HCT116 (cell line): ENCODE data around the gene MS4A15.

Source experiments
- CTCF ChIP-seq, 3 experiments: fragments of 200-600 bp in 1 of 3; sonication (generic) in 1 of 3; IDR thresholded peaks in 2 of 3; conservative IDR thresholded peaks in 1 of 3; 2 replicates each; pipeline ENCODE4 v1.5.1; 2012 to 2017; ENCODE audit warnings: low read depth in 2 of 3, low read length in 2 of 3, antibody characterized with exemption in 1 of 3, borderline replicate concordance in 1 of 3, control low read depth in 1 of 3, mild to moderate bottlenecking in 1 of 3, mixed read lengths in 1 of 3, mixed run types in 1 of 3, moderate library complexity in 1 of 3; ENCODE audit not compliant: insufficient read depth in 1 of 3
- EGR1 ChIP-seq: IDR thresholded peaks from 2 replicates; pipeline ENCODE4 v1.6.1; 2012; ENCODE audit warnings: low read depth
- EZH2 ChIP-seq: fragments of 200-600 bp; sonication (generic); IDR thresholded peaks from 2 replicates; pipeline ENCODE4 v1.6.1; 2017; ENCODE audit warnings: antibody characterized with exemption, mixed run types
- EZH2phosphoT487 ChIP-seq: fragments of 200-600 bp; IDR thresholded peaks from 2 replicates; pipeline ENCODE4 v1.6.1; 2018; ENCODE audit warnings: antibody characterized with exemption, borderline replicate concordance
- POLR2A ChIP-seq: IDR thresholded peaks from 2 replicates; pipeline ENCODE4 v1.7.0; 2011; ENCODE audit warnings: borderline replicate concordance; ENCODE audit not compliant: insufficient read depth, insufficient read length; ENCODE audit errors: extremely low read depth
- POLR2AphosphoS5 ChIP-seq: IDR thresholded peaks from 2 replicates; pipeline ENCODE4 v1.6.1; 2011; ENCODE audit warnings: mild to moderate bottlenecking, low read depth, low read length, moderate library complexity
- REST ChIP-seq: IDR thresholded peaks from 2 replicates; pipeline ENCODE4 v1.6.1; 2012; ENCODE audit warnings: low read depth
- SIN3A ChIP-seq: IDR thresholded peaks from 2 replicates; pipeline ENCODE4 v1.6.1; 2012; ENCODE audit warnings: low read depth
- SP1 ChIP-seq: IDR thresholded peaks from 2 replicates; pipeline ENCODE4 v1.6.1; 2012; ENCODE audit warnings: low read depth
- SRF ChIP-seq: IDR thresholded peaks from 2 replicates; pipeline ENCODE4 v1.6.1; 2012; ENCODE audit warnings: low read depth
- YY1 ChIP-seq: IDR thresholded peaks from 2 replicates; pipeline ENCODE4 v1.6.1; 2011; ENCODE audit warnings: low read length, low read depth, moderate library complexity, mild to moderate bottlenecking; ENCODE audit not compliant: insufficient replicate concordance; ENCODE audit errors: extremely low read depth
- ZBTB33 ChIP-seq: IDR thresholded peaks from 2 replicates; pipeline ENCODE4 v1.6.1; 2011; ENCODE audit warnings: mild to moderate bottlenecking, low read length, moderate library complexity; ENCODE audit not compliant: insufficient replicate concordance; ENCODE audit errors: extremely low read depth

- TF ChIP-seq EZH2phosphoT487 (no peak), SRF (no peak), CTCF (IDR thresholded peaks at IDR 0.05 in 2 of 3, conservative IDR thresholded peaks at IDR 0.05 in 1 of 3; ENCODE audit: borderline replicate concordance in 1 of 3, insufficient read depth in 1 of 3, low read depth in 2 of 3, low read length in 2 of 3) (no peak), EZH2 (no peak), REST (no peak), YY1 (no peak), POLR2A (no peak), POLR2AphosphoS5 (no peak), SP1 (no peak), SIN3A (no peak), EGR1 (no peak), ZBTB33 (no peak)
Observed at GRCh38 chr11:60753309-60753708, 3.4 kb upstream of the MS4A15 start.
